Measurements from ENCODE around the gene SORCS2. TPM values are rescaled to one million over a fixed set of nuclear protein-coding genes. Genes with fewer than 3 reads are reported as not detected.
"Not testable (repeated sequence)": the region's sequence is repeated elsewhere in the genome, so short reads cannot be mapped to it uniquely, and the experiment has no call there.

The SORCS2 gene
- total RNA-seq, 1 donor from 2014 or later, result under 0.01 TPM

DNA sequence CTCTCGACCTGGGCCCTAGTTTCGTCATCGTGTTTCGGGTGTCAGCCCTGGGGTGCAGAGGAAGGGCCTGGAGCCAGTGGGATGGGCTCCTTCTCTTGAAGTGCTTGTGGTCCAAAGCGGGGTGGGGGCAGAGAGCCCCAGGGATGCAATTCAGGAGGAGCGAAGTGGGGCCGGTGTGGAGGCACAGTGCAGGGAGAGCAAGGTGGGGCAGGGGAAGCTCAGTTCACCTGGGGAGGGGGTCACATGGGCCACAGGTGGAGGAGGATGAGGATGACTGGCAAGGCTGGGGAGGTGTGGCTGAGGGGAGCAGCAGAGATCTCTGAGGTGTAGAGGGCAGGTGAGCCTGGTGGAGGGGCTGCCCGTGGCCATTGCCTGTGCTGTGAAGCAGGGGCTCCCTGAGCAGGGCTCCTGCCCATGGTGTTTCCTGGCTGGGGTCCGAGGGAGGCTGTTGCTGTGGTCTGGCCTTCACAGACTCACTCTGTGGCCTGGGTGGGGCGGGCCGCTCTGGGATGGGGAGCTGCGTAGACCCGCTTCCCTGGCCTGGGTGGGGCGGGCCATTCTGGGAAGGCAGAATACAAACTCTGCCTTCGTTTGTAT, 6.9 kb downstream of the SORCS2 start:
- no peak for DNase-seq (ENCODE audit: low read depth in 2 of 2)

DNA sequence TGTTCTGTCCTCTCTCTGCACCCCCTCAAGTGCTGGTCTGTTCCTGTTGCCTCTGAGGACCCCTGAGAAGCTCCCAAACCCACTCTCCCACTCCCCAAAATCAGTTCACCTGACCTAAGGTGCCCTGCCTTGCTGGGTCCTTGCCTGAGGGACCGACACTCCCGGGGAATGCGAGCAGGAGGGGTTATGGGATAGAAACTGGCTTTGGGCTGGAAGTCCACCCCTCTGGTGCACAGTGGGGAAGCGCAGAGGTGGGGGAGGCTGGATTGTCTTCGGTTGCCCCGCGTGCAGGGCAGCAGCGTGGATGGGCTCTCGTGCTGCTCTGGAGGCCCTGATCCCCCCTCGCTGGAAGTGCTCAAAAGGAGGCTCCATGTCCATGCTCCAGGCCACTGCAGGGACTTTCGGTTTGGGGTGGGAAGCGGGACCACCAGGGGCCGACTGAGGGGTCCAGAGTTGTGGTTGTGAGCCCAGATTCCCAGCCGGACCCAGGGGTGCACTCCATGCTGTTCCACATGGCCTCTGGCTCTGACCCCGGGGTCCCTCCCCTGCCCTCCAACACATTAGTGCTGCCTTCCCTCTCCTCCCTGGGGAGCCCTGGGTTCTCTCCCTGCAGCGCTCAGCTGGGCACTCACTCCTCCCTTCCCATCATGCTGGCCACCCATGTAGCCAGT, 7.6 kb downstream of the SORCS2 start:
- DNase-seq (ENCODE audit: low read depth in 2 of 2), result no peak

DNA sequence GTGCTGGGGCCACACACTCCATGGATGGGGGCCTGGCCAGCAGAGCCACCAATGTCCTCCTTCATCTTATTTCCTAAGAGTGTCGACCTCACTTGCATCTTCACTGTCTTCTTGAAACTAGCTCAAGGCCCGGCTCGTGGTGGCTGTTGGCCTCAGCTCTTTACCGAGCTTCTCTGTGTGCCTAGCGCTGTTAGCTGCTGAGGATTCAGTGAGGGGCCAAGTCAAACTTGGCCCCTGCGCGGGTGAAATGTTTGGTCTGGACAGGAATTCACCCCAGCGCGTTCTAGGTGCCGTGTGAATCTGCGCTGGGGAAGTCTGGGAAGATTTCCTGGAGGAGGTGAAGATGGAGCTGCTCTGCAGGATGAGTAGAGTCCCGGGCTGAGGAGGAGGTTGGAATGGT, 8.5 kb downstream of the SORCS2 start:
- DNase-seq (ENCODE audit: low read depth in 2 of 2), result no peak

DNA sequence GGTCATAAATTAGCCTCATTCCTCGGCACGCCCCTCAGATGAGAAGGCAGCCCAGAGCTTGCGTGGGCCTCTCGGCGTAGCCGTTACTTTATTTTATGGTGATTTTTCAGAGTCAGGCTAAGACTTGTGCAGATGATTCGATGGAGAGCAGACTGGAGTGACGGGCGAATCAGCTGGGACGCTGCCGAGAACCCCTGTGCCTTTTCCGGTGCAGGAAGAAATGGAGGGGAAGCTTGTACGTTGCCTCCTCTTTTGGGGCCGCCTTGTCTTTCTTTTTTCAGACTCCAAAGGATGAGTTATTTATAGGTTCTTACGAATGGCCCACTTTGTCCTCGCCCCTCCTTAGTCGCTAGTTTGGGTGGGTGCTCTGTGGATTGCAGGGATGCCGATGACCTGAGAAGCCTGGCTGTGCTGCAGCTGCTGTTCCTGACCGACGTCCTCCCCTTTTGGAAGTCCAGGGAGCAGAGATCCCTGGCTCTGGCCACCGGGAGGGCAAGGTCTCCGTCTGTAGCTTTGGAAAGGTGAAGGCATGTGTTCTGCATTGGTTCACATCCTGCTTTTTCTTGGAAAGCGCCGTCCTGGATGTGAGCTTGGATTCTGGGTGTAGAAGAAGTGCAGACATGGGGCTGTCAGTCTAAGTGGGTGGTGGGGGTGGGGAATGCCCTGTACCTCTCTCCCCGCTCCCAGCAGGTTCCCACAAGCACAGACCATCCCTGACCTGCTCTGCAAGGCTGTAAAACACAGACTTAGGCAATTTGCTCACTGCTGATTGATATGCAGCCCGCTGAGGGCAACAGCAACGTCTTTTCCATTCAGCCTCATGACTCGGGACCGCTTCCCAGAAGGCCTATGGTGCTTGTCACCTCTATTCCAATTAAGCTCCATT, 9.3 kb downstream of the SORCS2 start:
- DNase-seq (ENCODE audit: low read depth in 2 of 2), result no peak

DNA sequence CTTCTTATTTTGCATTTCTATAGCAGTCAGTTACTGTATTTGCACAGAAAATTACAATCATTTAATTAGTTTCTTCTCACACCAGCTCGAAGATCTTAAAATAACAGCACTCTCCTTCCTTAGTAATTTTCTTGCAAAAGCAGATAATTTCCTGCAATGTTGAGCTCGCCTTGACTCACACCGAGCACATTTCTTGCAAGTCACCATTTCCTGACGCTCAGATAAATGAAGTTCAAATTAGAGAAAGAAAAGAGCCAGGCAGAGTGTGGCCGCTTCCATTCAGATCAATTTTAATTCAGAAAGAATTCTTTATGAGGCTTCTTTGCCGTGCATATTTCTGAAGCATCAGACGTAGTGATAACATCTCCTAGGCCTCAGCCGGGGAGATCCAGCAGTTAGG, 10.1 kb downstream of the SORCS2 start:
- DNase-seq (ENCODE audit: low read depth in 2 of 2), result no peak

DNA sequence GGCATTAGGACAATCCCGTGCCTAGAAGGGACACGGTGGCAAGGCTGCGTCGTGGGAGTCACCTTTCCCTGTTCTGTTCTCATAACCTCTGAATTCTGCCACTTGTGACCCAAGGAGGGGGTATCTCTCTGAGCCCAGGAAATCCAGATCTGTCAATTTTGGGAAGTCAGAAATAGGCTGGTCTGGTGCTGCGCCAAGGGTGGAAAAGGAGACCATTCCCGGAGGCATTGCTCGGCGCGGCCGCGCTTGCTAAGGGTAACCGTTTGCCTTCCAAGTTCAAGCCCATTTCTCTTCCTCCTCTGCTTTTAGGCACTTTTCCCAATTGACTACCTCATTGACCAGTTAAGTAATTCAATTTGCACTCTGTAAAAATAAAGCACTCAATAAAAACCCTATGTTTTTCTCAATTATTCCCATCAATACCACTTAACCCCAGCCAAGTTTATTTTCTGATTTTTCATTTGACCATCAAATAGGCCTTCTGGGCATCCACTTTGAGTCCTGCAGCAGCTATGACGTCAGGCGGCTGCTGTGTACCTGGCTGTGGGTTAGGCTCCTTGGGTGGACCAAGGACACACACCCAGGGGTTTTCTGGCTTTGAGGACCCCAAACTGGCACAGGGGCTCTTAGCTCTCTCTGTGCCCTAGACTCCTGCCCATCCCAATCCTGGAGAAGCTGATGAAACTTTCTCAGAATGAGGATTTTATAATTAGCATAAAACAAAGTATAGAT, 12.5 kb downstream of the SORCS2 start:
- DNase-seq (ENCODE audit: low read depth in 2 of 2), result no peak

DNA sequence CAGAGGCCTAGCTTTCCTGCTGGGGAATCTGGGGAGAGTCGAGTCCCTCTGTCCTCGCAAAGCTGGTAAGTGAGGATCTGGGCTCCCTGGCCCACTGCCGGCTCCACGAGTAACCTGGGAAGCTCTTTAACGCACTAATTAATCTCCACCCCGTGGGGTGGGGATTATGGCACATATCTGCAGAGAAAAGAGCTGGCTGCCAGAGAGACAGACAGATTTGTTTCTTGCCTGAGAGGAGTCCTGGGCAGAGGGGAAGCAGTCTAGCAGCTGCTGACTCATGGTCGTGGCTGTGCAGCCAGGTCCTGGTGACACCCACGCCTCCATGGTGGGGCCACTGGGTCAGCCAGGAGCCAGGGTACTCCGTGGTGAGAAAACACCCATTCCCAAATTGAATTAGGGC, 14.0 kb downstream of the SORCS2 start:
- DNase-seq (ENCODE audit: low read depth in 2 of 2), result peak in 1 of 2 donors; percentile 53

DNA sequence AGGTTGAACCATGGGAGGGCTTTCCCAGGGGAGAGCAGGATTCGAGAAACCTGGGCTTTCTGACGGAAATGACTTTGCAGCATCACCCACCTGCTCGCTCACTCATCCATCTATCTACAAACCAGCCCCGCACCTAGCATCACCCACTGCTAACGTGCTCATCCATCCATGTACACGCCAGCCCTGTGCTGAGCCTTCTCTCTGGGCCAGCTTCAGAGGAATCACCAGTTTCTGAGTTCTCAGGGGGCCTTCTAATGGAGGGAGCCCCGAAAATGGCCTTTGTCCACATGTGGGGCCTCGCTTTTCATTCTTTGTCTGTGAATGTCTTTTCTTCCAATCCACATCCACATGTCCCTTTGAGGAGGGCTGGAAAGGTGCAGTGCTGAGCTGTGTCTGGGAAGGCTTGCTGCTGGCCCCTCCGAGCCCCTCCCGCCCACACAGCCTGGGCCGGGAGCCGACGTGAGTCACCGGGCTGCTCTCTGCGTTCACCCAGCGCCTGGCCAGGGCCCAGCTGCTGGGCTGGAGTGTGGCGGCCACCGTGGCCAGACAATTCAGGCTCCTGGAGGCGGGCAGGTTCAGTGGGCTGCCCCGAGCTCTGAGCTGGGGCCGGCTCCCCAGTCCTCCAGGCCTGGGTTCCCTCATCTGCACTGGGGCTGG, 14.7 kb downstream of the SORCS2 start:
- peak in 1 of 2 donors; percentile 74 for DNase-seq (ENCODE audit: low read depth in 2 of 2)

DNA sequence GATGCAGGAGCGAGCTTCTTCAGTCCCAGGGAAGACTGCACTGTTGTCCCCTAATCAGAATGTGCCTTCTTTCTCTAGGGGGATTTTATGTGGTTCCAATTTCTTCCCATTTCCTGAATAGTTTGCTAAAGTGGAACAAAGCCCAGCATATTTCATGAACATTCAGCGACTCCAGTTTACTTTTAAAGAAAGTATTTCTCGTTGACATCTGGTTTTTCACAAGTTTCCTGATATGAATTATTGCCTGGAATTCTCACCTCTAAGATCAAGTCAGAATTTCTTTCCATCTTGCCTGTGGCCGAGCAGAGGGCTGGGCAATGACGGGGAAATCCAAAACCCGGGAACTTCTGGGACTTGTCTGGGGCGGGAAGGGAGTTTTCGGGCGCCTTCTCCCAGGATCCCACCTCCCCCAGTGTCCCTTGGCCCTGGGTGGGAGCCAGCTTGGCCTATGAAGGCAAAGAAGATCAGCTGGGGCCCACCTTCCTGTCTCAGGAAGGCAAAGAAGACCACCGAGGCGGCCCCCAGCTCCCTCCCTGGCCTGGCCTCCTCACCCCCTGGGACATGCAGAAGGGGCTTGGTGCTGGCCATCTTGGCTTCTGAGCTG, 15.4 kb downstream of the SORCS2 start:
- DNase-seq (ENCODE audit: low read depth in 2 of 2), result no peak

DNA sequence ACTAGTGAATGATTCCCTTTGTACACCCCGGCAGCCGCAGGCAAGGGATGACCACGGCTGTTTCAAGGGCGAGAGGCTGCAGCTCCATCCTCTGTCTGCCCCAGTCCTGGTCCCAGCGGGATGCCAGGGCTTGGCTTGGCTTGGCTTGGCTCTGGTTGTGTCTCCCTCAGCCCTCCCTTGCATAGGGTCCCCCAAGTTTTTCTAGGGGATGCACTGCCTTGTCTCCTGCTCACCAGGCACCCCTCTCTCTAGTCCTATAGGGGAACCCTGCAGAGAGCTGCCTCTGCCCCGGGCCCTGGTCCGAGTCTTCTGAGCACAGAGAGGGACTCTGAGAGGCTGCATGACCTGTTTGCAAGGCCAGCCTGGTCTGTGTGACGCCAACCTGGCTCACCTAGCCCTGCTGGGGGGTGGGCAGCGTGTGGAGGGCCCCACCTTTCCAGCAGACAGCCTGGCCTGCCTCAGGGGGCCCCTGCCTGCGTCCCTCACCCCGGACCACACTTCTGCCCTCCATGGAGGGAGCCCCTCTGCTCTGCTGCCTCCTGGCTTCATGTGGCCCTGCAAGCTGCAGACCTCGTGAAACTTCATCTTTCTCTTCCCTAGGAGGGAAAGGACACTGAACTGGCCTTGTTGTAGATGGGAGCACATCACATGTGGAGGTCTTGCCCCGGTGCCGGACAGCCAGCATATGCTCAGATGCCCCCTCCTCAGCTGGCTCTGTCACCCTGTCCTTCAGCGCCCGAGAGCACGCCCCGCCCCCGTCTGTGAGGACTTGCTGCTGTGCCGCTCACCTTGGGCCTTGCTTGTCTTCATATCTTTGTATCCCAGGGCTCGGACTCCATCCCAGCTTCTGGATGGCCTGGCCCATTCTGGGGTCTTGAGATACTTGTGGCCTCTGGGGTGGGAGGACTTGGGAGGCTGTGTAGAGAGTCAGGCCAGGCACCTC, 16.4 kb downstream of the SORCS2 start:
- DNase-seq (ENCODE audit: low read depth in 2 of 2), result no peak

DNA sequence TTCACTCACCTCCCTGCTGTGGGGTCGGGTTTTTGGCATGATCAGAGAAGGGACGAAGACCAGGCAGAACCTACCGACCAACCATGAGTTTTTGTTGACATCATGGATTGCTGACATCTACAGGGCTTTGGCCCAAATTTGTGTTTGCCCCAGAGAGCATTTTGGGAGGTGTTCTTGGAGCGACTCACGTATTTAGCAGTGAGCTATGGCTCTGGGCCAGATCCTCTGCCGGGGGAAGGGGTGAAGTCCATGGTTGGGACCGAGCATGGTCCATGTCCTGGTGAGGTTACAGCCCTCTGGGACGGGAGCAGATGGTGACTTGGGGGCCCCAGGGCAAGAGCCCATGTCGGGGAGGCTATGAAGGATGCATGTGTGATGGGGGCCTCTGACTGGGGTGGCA, 17.4 kb downstream of the SORCS2 start:
- no peak for DNase-seq (ENCODE audit: low read depth in 2 of 2)

DNA sequence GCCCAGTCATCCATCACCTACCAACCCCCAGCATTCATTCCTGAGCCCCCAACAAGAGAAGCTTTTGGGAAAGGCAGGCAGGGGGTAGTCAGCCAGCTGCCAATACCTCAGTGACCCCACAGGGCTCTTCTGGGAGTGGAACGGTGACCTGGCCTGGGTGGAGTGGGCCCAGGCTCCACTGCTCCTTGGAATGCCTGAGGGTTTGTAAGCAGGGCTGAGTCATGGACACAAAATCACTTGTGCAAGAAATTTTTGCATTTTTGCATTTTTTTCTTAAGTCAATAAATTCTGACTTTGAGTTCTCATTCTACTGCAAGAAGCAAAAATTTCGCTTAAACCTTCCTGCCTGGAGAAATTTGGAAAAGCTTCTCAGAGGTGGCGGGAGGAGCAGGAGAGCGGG, 18.5 kb downstream of the SORCS2 start:
- no peak for DNase-seq (ENCODE audit: low read depth in 2 of 2)

DNA sequence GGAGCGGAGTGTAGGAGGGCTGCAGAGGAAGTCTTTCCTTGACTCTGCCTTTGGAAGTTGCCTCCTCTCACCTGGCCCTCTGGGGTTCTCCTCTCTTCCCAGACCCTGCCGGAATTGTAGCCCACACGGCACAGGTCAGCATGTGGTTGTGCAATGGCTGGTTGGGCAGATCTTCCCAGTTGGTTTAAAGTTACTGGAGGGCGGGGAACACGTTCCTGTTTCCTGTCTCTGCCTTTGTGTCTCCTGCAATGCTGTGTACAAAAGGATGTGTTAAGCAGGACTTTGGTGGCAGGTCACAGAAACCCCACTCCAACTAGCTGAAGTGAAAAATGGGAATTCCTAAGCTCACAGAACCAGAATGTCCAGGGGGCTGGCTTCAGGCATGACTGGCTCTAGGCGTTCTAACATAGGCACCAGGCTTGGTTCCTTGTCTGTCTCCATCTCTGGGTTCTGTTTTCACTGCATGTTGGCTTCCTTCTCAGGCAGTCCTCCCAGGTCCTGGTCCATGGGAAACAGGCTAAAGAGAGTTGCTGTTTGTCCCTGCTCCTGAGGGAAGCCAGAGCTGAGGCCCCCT, 19.9 kb downstream of the SORCS2 start:
- no peak for DNase-seq (ENCODE audit: low read depth in 2 of 2)

DNA sequence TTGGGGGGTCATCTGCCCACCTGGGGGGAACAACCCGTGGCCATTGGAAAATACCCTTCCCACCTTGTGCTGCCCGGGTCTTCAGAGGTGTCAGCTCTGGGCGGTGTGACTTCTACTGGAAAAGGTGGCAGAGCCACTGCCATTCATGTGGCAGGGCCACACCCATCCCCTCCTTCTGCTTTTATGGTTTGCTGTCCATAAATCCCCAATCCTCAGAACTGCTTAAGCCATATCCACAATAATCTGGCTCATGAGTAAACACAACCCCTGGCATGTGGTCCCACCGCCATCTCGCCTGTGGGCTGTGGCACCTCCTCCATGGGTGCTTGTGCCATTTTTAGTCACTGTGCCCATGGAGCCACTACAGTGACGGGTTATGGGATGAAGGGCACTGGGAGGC, 20.6 kb downstream of the SORCS2 start:
- DNase-seq (ENCODE audit: low read depth in 2 of 2), result no peak

DNA sequence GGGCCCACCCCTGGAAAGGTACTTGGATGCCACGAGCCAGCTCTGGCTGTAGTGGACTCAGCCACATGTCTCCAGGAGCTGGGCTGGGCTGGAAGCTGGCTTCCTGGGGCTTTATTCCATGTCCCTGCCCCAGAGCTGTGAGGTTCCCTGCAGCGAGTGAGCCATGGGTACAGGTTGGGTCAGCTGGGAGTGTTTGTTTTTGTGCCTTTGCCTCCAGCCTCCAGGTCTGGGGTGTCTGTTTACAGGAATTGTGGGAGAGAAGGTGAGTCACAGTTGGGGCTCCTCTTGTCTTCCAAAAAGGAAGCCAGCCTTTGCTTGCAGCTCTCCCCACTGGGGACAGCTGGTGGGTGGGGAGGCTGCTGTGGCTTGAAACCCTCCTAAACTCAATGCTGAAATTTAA, 21.5 kb downstream of the SORCS2 start:
- no peak for DNase-seq (ENCODE audit: low read depth in 2 of 2)

DNA sequence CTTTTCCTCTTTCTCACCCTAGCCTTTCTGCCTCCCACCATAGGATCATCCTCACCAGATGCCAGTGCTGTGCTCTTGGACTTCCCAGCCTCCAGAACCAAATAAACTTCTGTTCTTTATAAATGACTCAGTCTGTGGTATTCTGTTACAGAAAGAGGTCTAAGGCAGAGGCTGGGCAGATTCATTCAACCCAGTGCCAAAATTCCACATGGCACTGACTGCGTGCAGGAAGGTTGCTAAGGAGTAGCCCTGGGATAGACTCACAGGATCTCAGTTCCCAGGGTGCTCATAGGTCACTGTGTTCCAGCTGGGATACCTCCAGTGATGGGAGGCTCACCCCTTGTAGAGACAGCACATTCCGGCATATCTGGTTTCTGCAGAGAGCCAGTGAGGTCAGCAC, 22.0 kb downstream of the SORCS2 start:
- DNase-seq (ENCODE audit: low read depth in 2 of 2), result no peak

DNA sequence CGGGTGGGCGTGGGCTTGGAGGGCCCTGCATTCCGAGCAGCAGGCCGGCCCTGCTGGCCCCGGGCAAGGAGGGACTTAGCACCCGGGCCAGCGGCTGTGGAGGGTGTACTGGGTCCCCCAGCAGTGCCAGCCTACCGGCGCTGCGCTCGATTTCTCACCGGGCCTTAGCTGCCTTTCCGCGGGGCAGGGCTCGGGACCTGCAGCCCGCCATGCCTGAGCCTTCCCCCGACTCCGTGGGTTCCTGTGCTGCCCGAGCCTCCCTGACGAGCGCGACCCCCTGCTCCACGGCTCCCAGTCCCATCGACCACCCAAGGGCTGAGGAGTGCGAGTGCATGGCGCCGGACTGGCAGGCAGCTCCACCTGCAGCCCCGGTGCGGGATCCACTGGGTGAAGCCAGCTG, 22.8 kb downstream of the SORCS2 start:
- DNase-seq (ENCODE audit: low read depth in 2 of 2), result not testable (repeated sequence)

DNA sequence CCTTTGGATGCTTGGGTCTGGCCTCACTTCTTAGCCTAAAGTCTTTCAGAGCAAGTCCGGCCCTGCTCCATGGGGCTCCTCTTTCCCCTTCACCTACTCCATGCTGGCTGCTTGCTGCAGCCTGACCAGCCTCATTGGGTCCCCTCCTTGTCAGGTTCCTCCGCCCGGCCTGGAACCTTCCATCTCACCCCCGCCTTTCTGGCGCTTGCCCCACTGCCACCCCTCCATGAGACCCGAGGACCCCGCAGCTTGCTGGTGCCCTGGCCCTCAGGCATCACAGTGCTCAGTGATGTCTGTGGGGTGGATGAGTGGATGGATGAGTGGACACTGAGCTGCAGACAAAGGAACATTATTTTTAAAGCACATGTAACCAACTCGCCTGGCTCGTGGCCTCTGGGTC, 24.7 kb downstream of the SORCS2 start:
- no peak for DNase-seq (ENCODE audit: low read depth in 2 of 2)

DNA sequence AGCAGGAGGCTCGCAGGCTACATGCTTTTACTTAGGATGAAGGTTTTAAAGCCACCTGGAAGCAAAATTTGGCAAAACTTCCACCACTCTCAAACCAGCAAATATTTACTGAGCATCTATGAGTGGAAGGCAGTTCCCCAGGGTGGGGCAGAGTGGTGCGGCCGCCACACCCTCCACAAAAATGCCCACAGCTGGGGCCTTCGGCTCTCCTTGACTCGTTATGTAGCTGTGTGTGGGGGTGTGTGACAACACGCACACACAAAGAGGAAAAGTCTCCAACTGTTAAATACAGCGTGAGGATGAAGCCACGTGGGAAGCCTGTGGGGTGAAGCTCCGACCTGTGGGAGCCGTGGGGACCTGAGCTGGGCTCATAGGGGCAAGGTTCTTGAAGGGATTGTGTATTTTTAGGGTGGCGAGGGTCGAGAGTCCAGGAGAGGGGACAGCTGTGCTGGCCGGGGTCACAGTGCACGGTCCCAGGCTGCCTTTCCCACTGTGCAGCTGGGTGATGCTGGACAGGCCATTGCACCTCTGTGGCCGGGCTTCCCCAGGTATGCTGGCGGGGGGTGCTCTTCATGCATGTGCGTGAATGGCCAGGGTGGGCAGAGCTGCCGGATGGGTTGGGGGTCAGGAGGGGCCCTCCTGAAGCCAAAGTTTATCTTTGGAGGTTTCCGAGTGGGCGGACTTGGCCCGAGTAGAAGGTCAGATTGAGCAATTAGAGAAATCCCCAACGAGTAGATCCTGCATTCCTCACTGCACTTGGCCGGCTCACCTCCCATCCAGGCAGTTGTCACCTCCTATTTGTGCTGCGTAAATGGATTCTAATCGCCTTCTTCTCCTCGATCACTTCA, 25.4 kb downstream of the SORCS2 start:
- no peak for DNase-seq (ENCODE audit: low read depth in 2 of 2)

Measured in dermis microvascular lymphatic vessel endothelial cell (primary cell).